Gastrocnemius medialis (tissue), 4 donors: ENCODE results near the gene C11orf24. TPM values are rescaled to one million over a fixed set of nuclear protein-coding genes. Genes with fewer than 3 reads are reported as not detected.
A peak's percentile ranks its signal among the peaks of the same experiment; 100 is the strongest.

Experiments used
- ATAC-seq, 2 donors: fragments of 150-250 bp; one replicate each; pipeline ENCODE4 v1.9.1; 2016
- DNase-seq, 2 donors: peaks; one replicate each; pipeline ENCODE4 v3.0.0-alpha.2; 2019
- H3K27ac ChIP-seq, 4 donors: fragments of 200-600 bp; sonication (generic); 1 replicate in 1 of 4; 2 replicates in 3 of 4; pipeline ENCODE4 v1.5.1; 2016 to 2018; ENCODE audit warnings: mild to moderate bottlenecking in 2 of 4, moderate library complexity in 1 of 4
- H3K27me3 ChIP-seq, 3 donors: fragments of 200-600 bp; sonication (generic) in 2 of 3; 1 replicate in 1 of 3; 2 replicates in 2 of 3; pipeline versions ENCODE4 v1.5.1 to v1.6.0; 2016 to 2019; ENCODE audit warnings: mild to moderate bottlenecking in 1 of 3, moderate library complexity in 1 of 3
- H3K36me3 ChIP-seq, 2 donors: fragments of 200-600 bp; sonication (generic) in 1 of 2; one replicate each; pipeline ENCODE4 v1.5.1; 2017 to 2018
- H3K4me1 ChIP-seq, 2 donors: fragments of 200-600 bp; sonication (generic) in 1 of 2; one replicate each; pipeline ENCODE4 v1.5.1; 2016 to 2017; ENCODE audit warnings: mild to moderate bottlenecking in 2 of 2
- H3K4me3 ChIP-seq, 4 donors: fragments of 200-600 bp; sonication (generic) in 3 of 4; 1 replicate in 1 of 4; 2 replicates in 3 of 4; pipeline ENCODE4 v1.5.1; 2016 to 2019; ENCODE audit warnings: mild to moderate bottlenecking in 2 of 4
- H3K9me3 ChIP-seq, 3 donors: fragments of 200-600 bp; sonication (generic) in 2 of 3; 1 replicate in 1 of 3; 2 replicates in 2 of 3; pipeline ENCODE4 v1.5.1; 2016 to 2019
- POLR2A ChIP-seq, 2 donors: fragments of 450-650 bp; IDR thresholded peaks; one replicate each; pipeline ENCODE4 v1.6.1; 2017; ENCODE audit warnings: antibody characterized with exemption in 2 of 2, mild to moderate bottlenecking in 2 of 2, moderate library complexity in 2 of 2
- in situ Hi-C, 4 donors: fragments of 200-750 bp; cut with MboI; loops; one replicate each; pipeline versions ENCODE4 v1.15.0 to v1.8.0; 2017; ENCODE audit warnings: low sequenced_read_pairs in 4 of 4
- intact Hi-C: fragments of 100-400 bp; cut with DNase I; formaldehyde crosslinking; loops from one replicate; pipeline ENCODE4 v1.15.1; 2023; ENCODE audit warnings: low total_unique reads
- total RNA-seq, 4 donors: library from RNA; depleted of rRNA; stranded (reverse); fragments of >200 nt; gene quantifications; one replicate each; pipeline versions ENCODE4 v1.1.0 to v1.2.3, GENCODE V29; 2016
- TF ChIP-seq, protein P1 (sequence below), 5 experiments: fragments of 450-650 bp in 3 of 5; fragments of 200-600 bp in 2 of 5; sonication (generic) in 2 of 5; IDR thresholded peaks in 4 of 5; conservative IDR thresholded peaks in 1 of 5; 1 replicate in 4 of 5; 2 replicates in 1 of 5; pipeline ENCODE4 v1.5.1; 2016 to 2019; ENCODE audit warnings: antibody characterized with exemption in 5 of 5, mild to moderate bottlenecking in 3 of 5, moderate library complexity in 3 of 5

C11orf24 gene
- total RNA-seq, 4 donors from 2014 or later: 8.1 to 19.3 (median 10.6) TPM

DNA sequence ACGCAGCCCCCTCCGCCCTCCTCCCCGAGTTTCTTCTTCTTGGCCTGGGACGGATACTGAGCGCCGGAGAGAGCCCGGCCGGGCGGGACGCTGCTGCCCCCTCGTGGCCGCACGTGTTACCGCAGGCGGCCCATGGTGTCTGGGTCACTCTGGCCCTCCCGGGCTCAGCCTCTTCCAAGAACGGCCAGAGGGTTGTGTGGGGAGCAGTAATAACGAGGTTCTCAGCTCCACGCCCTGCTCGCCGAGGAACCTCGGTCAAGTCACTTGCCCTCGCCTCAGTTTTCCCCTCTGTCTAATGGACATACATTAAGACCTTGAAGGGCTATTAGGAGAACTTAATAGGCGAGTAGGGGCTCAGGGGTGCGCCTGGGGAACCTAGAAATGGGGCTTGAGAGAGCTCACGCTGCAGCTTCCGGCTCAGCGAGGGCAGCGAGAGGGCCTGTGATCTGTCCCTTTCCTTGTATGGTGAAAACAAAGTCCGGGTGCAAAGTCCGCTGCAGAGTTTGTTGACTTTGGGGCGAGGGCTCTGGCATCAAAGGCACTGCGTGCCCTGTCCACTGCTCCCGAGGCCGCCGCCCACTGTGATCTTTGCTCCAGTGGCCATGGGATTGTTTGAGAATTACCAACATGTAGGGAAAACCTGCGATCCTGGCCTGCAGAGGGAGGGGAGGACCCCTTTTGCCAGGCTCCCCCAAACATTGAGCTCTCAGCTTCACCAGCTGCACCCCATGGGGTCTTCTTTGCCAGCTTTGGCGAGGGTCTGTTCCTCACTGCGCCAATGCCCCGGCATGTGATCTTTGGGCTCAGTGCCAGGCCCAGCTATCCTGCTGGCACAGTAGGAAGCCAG, 26.3 kb upstream of the C11orf24 start:
- intact Hi-C loops (loop anchor here (1.0 to 5.0 kb wide), 4 partner anchors 27 to 149 kb away; partner anchors contain the start of gene C11orf24), in situ Hi-C loops (loop anchor here (5.0 kb wide), 2 partner anchors 41 to 91 kb away; no protein-coding TSS in a partner anchor)
- TF ChIP-seq POLR2A (IDR thresholded peaks at IDR 0.05): no peak
- TF ChIP-seq, protein P1, sequence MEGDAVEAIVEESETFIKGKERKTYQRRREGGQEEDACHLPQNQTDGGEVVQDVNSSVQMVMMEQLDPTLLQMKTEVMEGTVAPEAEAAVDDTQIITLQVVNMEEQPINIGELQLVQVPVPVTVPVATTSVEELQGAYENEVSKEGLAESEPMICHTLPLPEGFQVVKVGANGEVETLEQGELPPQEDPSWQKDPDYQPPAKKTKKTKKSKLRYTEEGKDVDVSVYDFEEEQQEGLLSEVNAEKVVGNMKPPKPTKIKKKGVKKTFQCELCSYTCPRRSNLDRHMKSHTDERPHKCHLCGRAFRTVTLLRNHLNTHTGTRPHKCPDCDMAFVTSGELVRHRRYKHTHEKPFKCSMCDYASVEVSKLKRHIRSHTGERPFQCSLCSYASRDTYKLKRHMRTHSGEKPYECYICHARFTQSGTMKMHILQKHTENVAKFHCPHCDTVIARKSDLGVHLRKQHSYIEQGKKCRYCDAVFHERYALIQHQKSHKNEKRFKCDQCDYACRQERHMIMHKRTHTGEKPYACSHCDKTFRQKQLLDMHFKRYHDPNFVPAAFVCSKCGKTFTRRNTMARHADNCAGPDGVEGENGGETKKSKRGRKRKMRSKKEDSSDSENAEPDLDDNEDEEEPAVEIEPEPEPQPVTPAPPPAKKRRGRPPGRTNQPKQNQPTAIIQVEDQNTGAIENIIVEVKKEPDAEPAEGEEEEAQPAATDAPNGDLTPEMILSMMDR (IDR thresholded peaks at IDR 0.05 in 4 of 5, conservative IDR thresholded peaks at IDR 0.05 in 1 of 5): peak; percentile 89 to 100 (median 98)
- no peak overlapping the region for H3K27ac ChIP-seq
- peaks cover 0 to 10% of the 10 kb centered on the region in 2 donors for H3K4me1 ChIP-seq
- no peaks in the 10 kb centered on the region for H3K36me3 ChIP-seq
- DNase-seq: peak; percentile 50 to 60
- H3K9me3 ChIP-seq: no peaks in the 10 kb centered on the region
- H3K27me3 ChIP-seq: no peaks in the 10 kb centered on the region
- H3K4me3 ChIP-seq: peak overlapping the region in 1 of 4 donors; percentile 16
- peak; percentile 94 to 96 for ATAC-seq

DNA sequence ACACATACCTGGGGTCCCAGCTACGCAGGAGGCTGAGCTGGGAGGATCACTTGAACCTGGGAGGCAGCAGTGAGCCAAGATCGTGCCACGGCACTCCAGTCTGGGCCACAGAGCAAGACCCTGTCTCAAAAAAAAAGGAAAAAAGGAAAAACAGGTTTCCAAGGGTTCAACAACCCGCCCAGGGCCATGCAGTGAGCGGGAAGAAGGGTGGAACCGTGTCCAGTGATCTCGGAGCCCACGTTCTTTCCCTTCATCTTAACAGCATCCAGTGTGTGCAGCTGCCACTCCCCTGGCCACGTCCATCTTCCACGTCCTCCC, 25.7 kb upstream of the C11orf24 start:
- H3K9me3 ChIP-seq: no peaks in the 10 kb centered on the region
- no peaks in the 10 kb centered on the region for H3K36me3 ChIP-seq
- ATAC-seq: no peak
- DNase-seq: no peak
- no peak overlapping the region for H3K27ac ChIP-seq
- TF ChIP-seq, protein P1 (IDR thresholded peaks at IDR 0.05 in 4 of 5, conservative IDR thresholded peaks at IDR 0.05 in 1 of 5): no peak
- TF ChIP-seq POLR2A (IDR thresholded peaks at IDR 0.05): no peak
- no peaks in the 10 kb centered on the region for H3K27me3 ChIP-seq
- peak overlapping the region in 1 of 4 donors; percentile 16 for H3K4me3 ChIP-seq
- in situ Hi-C loops: loop anchor here (5.0 kb wide), 2 partner anchors 40 to 90 kb away; no protein-coding TSS in a partner anchor
- intact Hi-C loops: loop anchor here (1.0 to 5.0 kb wide), 4 partner anchors 27 to 150 kb away; partner anchors contain the start of gene C11orf24
- H3K4me1 ChIP-seq: peaks cover 0 to 7% of the 10 kb centered on the region in 2 donors

DNA sequence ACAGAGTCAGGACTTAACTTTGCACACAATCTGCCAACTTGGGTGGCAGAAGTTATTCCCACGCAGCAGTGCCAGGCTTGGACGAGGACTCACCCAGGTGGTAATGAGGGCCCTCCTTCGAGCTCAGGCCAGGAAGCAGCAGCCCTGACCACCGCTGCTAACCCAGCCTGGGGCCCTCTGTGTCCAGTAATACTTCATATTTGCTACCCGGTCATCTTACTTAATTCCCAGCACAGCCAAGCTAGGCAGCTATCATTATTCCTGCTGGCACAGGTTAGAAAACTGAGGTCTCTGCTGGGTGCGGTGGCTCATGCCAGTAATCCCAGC, 25.2 kb upstream of the C11orf24 start:
- intact Hi-C loops (loop anchor here (1.0 to 5.0 kb wide), 4 partner anchors 26 to 150 kb away; partner anchors contain the start of gene C11orf24), in situ Hi-C loops (loop anchor here (5.0 kb wide), 2 partner anchors 40 to 90 kb away; no protein-coding TSS in a partner anchor)
- ATAC-seq (no peak), DNase-seq (no peak)
- Histone ChIP-seq H3K27me3 (no peaks in the 10 kb centered on the region), H3K27ac (no peak overlapping the region), H3K4me3 (no peak overlapping the region), H3K4me1 (peaks cover 0 to 5% of the 10 kb centered on the region in 2 donors), H3K36me3 (no peaks in the 10 kb centered on the region), H3K9me3 (no peaks in the 10 kb centered on the region)
- TF ChIP-seq POLR2A (IDR thresholded peaks at IDR 0.05): no peak
- TF ChIP-seq, protein P1 (IDR thresholded peaks at IDR 0.05 in 4 of 5, conservative IDR thresholded peaks at IDR 0.05 in 1 of 5): no peak

DNA sequence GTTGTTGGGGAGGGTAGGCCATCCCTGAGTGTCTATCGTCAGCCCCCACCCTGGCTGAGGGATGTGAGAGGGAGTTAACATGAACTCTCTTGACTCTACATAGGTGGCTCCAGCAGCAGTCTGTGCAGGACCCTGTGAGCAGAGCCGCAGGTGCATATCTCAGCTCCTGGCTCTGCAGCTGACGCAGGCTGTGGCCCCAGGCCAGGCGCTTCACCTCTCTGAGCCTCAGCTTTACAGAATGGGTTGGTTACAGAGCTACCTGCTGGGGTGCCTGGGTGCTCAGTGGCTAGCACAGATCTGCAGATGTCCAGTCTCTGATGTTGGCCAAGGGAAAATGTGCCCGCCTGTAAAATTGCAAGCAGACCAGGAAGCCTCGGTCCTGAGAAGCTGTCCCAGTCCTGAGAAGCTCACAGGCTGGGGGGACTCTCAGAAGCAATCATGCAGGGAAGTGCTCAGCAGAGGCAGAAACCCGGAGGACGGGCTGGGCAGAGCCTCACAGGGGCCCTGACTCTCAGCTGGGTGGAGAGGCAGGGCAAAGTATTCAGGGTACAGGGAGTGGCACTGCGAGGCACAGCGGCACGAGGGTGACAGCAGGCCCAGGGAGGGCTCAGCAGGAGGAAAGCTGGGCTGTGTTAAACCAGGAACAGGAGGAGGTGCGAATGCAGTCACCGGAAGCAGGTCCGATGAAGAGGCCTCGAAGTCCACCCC, 24.7 kb upstream of the C11orf24 start:
- TF ChIP-seq, protein P1 (IDR thresholded peaks at IDR 0.05 in 4 of 5, conservative IDR thresholded peaks at IDR 0.05 in 1 of 5): no peak
- no peak for TF ChIP-seq POLR2A (IDR thresholded peaks at IDR 0.05)
- Histone ChIP-seq H3K9me3 (no peaks in the 10 kb centered on the region), H3K4me1 (peaks cover 0 to 5% of the 10 kb centered on the region in 2 donors), H3K27ac (no peak overlapping the region), H3K27me3 (no peaks in the 10 kb centered on the region), H3K4me3 (no peak overlapping the region), H3K36me3 (no peaks in the 10 kb centered on the region)
- intact Hi-C loops: loop anchor here (1.0 to 5.0 kb wide), 4 partner anchors 26 to 151 kb away; partner anchors contain the start of gene C11orf24
- in situ Hi-C loops: loop anchor here (5.0 kb wide), 2 partner anchors 39 to 89 kb away; no protein-coding TSS in a partner anchor
- no peak for ATAC-seq
- no peak for DNase-seq
